Prostate gland (tissue), 2 donors: Measurements from ENCODE around the gene SUGCT. TPM values are rescaled to one million over a fixed set of nuclear protein-coding genes. Genes with fewer than 3 reads are reported as not detected.
A peak's percentile ranks its signal among the peaks of the same experiment; 100 is the strongest.

Experiments
- DNase-seq: peaks from one replicate; pipeline ENCODE4 v3.0.0-alpha.2; 2019; ENCODE audit warnings: low spot score
- H3K27ac ChIP-seq, 2 donors: fragments of 200-600 bp; sonication (generic); 2 replicates each; pipeline ENCODE4 v1.5.1; 2017 to 2019
- H3K27me3 ChIP-seq: fragments of 200-600 bp; sonication (generic); replicated peaks from 2 replicates; pipeline ENCODE4 v1.5.1; 2019; ENCODE audit not compliant: insufficient read depth
- H3K36me3 ChIP-seq, 2 donors: fragments of 200-600 bp; sonication (generic); 1 replicate in 1 of 2; 2 replicates in 1 of 2; pipeline versions ENCODE4 v1.5.1 to v1.8.1; 2017 to 2019
- H3K4me1 ChIP-seq: fragments of 200-600 bp; sonication (generic); replicated peaks from 2 replicates; pipeline ENCODE4 v1.5.1; 2019
- H3K4me3 ChIP-seq, 2 donors: fragments of 200-600 bp; sonication (generic); 2 replicates each; pipeline ENCODE4 v1.5.1; 2017 to 2019
- H3K9me3 ChIP-seq: fragments of 200-600 bp; sonication (generic); 2 replicates; pipeline ENCODE4 v1.5.1; 2017
- CTCF ChIP-seq, 4 experiments: fragments of 200-600 bp in 2 of 4; fragments of 450-650 bp in 2 of 4; sonication (generic) in 2 of 4; IDR thresholded peaks; 1 replicate in 3 of 4; 2 replicates in 1 of 4; pipeline ENCODE4 v1.5.1; 2016 to 2019; ENCODE audit warnings: antibody characterized with exemption in 4 of 4, mild to moderate bottlenecking in 2 of 4, moderate library complexity in 2 of 4
- POLR2A ChIP-seq: fragments of 450-650 bp; IDR thresholded peaks from one replicate; pipeline ENCODE4 v1.6.1; 2016; ENCODE audit warnings: antibody characterized with exemption, mild to moderate bottlenecking
- POLR2AphosphoS5 ChIP-seq: sonication (generic); formaldehyde crosslinking; IDR thresholded peaks from one replicate; pipeline ENCODE4 v1.6.1; 2017; ENCODE audit warnings: antibody characterized with exemption
- WGBS: methylation state at CpG from one replicate; pipeline ENCODE4 v1.1.5; 2018; 5-methylcytosine and 5-hydroxymethylcytosine counted together
- intact Hi-C: fragments of 100-400 bp; cut with DNase I; formaldehyde crosslinking; loops from one replicate; pipeline ENCODE4 v1.14.2; 2022
- total RNA-seq, 2 donors: library from RNA; depleted of rRNA; stranded (reverse); fragments of >200 nt; gene quantifications; one replicate each; pipeline ENCODE4 v1.1.0, GENCODE V29; 2016

Gene SUGCT
- total RNA-seq, 2 donors from 2014 or later = 2.2 to 3.2 TPM

- DNase-seq = no peak
- WGBS = 96% methylated on average over 4 of the region's 4 CpGs
- TF ChIP-seq POLR2AphosphoS5 = no peak
- intact Hi-C loops = no loop called here
- Histone ChIP-seq H3K36me3 (no peaks in the 10 kb centered on the region), H3K4me3 (no peak overlapping the region), H3K27me3 (no peaks in the 10 kb centered on the region), H3K9me3 (no peaks in the 10 kb centered on the region), H3K27ac (no peak overlapping the region), H3K4me1 (no peaks in the 10 kb centered on the region)
These were observed 754.3 kb downstream of the SUGCT start for GRCh38 chr7:40889099-40889498.

GRCh38 chr7:40889539-40889938 lies 754.7 kb downstream of the SUGCT start:
- Histone ChIP-seq H3K36me3 (no peaks in the 10 kb centered on the region), H3K4me1 (no peaks in the 10 kb centered on the region), H3K27me3 (no peaks in the 10 kb centered on the region), H3K27ac (no peak overlapping the region), H3K4me3 (no peak overlapping the region), H3K9me3 (no peaks in the 10 kb centered on the region)
- TF ChIP-seq CTCF (IDR thresholded peaks at IDR 0.05) (no peak), POLR2AphosphoS5 (no peak), POLR2A (no peak)
- no peak for DNase-seq
- WGBS = 72% methylated on average over 2 of the region's 2 CpGs
- intact Hi-C loops = no loop called here

GRCh38 chr7:40890088-40890692 lies 755.4 kb downstream of the SUGCT start:
- Histone ChIP-seq H3K27ac (no peak overlapping the region), H3K36me3 (no peaks in the 10 kb centered on the region), H3K4me1 (no peaks in the 10 kb centered on the region), H3K4me3 (no peak overlapping the region), H3K9me3 (no peaks in the 10 kb centered on the region), H3K27me3 (no peaks in the 10 kb centered on the region)
- DNase-seq = no peak
- no peak for TF ChIP-seq POLR2A
- TF ChIP-seq CTCF (IDR thresholded peaks at IDR 0.05) = no peak
- TF ChIP-seq POLR2AphosphoS5 = no peak
- WGBS = 91% methylated on average over 1 of the region's 1 CpG
- intact Hi-C loops = no loop called here

GRCh38 chr7:40891232-40891631 lies 756.4 kb downstream of the SUGCT start:
- TF ChIP-seq POLR2A (no peak), CTCF (IDR thresholded peaks at IDR 0.05) (no peak), POLR2AphosphoS5 (no peak)

GRCh38 chr7:40899151-40899550 lies 764.3 kb downstream of the SUGCT start:
- H3K9me3 ChIP-seq = no peaks in the 10 kb centered on the region
- H3K4me1 ChIP-seq = no peaks in the 10 kb centered on the region
- TF ChIP-seq POLR2AphosphoS5 = no peak
- no peak for TF ChIP-seq POLR2A
- no peak for TF ChIP-seq CTCF (IDR thresholded peaks at IDR 0.05)
- no peaks in the 10 kb centered on the region for H3K27me3 ChIP-seq
- WGBS = 84% methylated on average over 15 of the region's 15 CpGs
- H3K27ac ChIP-seq = no peak overlapping the region
- intact Hi-C loops = no loop called here
- DNase-seq = peak; percentile 10
- no peaks in the 10 kb centered on the region for H3K36me3 ChIP-seq
- H3K4me3 ChIP-seq = no peak overlapping the region

More at GRCh38 chr7:40891232-40891631, 756.4 kb downstream of the SUGCT start:
- Histone ChIP-seq H3K4me1 (no peaks in the 10 kb centered on the region), H3K9me3 (no peaks in the 10 kb centered on the region), H3K27ac (no peak overlapping the region), H3K27me3 (no peaks in the 10 kb centered on the region), H3K4me3 (no peak overlapping the region), H3K36me3 (no peaks in the 10 kb centered on the region)
- 99% methylated on average over 2 of the region's 2 CpGs for WGBS
- intact Hi-C loops = no loop called here
- no peak for DNase-seq
